Neutrophil (primary cell): ENCODE results near the gene XYLT1.

Experiments used
- H3K27ac ChIP-seq: fragments of 200-600 bp; sonication (generic); 2 replicates; pipeline ENCODE4 v1.5.1; 2016; ENCODE audit warnings: mild to moderate bottlenecking, moderate library complexity
- H3K27me3 ChIP-seq: fragments of 200-600 bp; sonication (generic); 2 replicates; pipeline ENCODE4 v1.6.0; 2016; ENCODE audit warnings: mild to moderate bottlenecking
- H3K36me3 ChIP-seq: fragments of 200-600 bp; sonication (generic); 2 replicates; pipeline ENCODE4 v1.5.1; 2017
- H3K4me1 ChIP-seq, 2 experiments: fragments of 200-600 bp in 1 of 2; sonication (generic) in 1 of 2; 1 replicate in 1 of 2; 2 replicates in 1 of 2; pipeline versions ENCODE4 v1.5.1 to v1.6.1; 2013 to 2016; ENCODE audit warnings: low read depth in 1 of 2, low read length in 1 of 2, mild to moderate bottlenecking in 1 of 2, moderate library complexity in 1 of 2; ENCODE audit not compliant: control insufficient read depth in 1 of 2, insufficient read depth in 1 of 2
- H3K4me3 ChIP-seq, 2 experiments: fragments of 200-600 bp in 1 of 2; sonication (generic) in 1 of 2; 1 replicate in 1 of 2; 2 replicates in 1 of 2; pipeline ENCODE4 v1.5.1; 2013 to 2016; ENCODE audit warnings: low read depth in 1 of 2, low read length in 1 of 2, mild to moderate bottlenecking in 1 of 2, moderate library complexity in 1 of 2
- H3K9me3 ChIP-seq: fragments of 200-600 bp; sonication (generic); 2 replicates; pipeline ENCODE4 v1.5.1; 2016
- TF ChIP-seq, protein P1 (sequence below): fragments of 200-600 bp; sonication (generic); IDR thresholded peaks from 2 replicates; pipeline ENCODE4 v1.5.1; 2016; ENCODE audit warnings: antibody characterized with exemption

XYLT1 gene

DNA sequence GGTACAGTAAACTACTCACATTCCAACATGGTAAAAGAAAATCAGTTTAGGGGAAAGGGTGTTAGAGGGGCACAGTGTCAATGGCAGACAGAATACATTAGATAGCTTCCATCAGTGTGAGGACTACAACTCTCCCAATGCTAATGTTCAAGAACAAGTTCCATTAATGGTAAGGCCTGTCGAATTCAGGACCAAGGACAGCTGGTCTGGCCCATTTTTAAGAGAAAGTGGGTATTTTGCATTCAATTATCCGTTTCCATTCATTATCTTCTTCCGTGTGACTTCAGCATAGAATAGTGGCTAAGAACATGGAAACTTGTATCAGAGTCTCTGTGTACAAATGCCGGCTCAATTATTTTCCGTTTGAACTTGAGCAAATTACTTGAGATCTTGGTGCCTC, 98.4 kb downstream of the XYLT1 start:
- TF ChIP-seq, protein P1, sequence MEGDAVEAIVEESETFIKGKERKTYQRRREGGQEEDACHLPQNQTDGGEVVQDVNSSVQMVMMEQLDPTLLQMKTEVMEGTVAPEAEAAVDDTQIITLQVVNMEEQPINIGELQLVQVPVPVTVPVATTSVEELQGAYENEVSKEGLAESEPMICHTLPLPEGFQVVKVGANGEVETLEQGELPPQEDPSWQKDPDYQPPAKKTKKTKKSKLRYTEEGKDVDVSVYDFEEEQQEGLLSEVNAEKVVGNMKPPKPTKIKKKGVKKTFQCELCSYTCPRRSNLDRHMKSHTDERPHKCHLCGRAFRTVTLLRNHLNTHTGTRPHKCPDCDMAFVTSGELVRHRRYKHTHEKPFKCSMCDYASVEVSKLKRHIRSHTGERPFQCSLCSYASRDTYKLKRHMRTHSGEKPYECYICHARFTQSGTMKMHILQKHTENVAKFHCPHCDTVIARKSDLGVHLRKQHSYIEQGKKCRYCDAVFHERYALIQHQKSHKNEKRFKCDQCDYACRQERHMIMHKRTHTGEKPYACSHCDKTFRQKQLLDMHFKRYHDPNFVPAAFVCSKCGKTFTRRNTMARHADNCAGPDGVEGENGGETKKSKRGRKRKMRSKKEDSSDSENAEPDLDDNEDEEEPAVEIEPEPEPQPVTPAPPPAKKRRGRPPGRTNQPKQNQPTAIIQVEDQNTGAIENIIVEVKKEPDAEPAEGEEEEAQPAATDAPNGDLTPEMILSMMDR: no peak
- peaks cover 44 to 61% of the 10 kb centered on the region in 2 experiments for H3K4me1 ChIP-seq

DNA sequence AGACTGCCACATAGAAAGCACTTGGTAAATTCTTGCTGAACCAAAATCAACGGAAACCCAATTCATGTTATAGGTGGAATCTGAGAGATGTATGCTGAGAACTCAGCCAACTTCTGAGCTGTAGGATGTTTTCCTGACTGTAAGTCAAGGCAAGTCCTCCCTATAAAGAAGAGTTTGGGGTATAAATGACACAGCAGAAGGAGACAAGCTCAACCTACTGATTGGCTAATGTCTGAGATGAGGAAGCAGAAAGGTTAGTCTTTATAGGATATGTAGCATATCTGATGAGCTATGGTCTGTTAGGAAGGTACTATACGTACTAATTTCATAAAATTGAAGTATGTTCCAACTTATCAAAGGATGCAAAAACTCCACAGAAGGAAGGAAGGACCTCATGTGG, 99.5 kb downstream of the XYLT1 start:
- peak overlapping the region; percentile 85 for H3K27ac ChIP-seq
- no peaks in the 10 kb centered on the region for H3K36me3 ChIP-seq
- no peak overlapping the region for H3K4me3 ChIP-seq
- no peaks in the 10 kb centered on the region for H3K9me3 ChIP-seq
- TF ChIP-seq, protein P1: no peak
- peaks cover 44 to 68% of the 10 kb centered on the region in 2 experiments for H3K4me1 ChIP-seq
- H3K27me3 ChIP-seq: no peaks in the 10 kb centered on the region

More for the DNA sequence above, 98.4 kb downstream of the XYLT1 start:
- H3K4me3 ChIP-seq: no peak overlapping the region
- no peaks in the 10 kb centered on the region for H3K27me3 ChIP-seq
- H3K9me3 ChIP-seq: no peaks in the 10 kb centered on the region
- peak overlapping the region; percentile 85 for H3K27ac ChIP-seq
- no peaks in the 10 kb centered on the region for H3K36me3 ChIP-seq

DNA sequence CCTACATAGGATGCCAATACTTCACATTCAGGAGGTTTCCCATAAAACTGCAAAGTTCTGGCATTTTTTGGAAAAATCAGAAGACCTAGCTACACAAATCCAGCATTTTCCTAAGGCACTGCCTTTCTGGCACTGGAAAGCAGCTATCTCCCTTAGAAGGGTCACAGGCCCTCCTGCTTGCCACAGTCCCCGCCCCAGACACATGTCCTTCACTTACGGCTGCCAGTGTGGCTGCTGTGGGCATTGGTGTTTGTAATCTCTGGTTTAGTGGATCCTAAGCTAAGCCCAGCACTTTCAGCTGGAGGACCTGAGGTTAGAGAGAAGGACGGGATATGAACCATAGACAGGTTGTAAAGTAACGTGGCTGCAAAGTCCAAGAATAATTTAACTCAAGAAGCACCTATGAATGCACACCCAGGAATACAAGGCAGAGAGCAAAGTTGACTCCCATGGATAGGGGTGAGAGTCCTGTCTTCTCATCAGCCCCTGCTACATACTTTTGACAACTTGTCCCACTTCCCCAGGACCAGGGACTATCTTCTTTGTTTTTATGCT, 100.0 kb downstream of the XYLT1 start:
- Histone ChIP-seq H3K4me1 (peaks cover 48 to 64% of the 10 kb centered on the region in 2 experiments), H3K36me3 (no peaks in the 10 kb centered on the region), H3K27ac (peak overlapping the region; percentile 85), H3K27me3 (no peaks in the 10 kb centered on the region), H3K4me3 (peak overlapping the region in 1 of 2 experiments; percentile 57), H3K9me3 (no peaks in the 10 kb centered on the region)
- TF ChIP-seq, protein P1: no peak

DNA sequence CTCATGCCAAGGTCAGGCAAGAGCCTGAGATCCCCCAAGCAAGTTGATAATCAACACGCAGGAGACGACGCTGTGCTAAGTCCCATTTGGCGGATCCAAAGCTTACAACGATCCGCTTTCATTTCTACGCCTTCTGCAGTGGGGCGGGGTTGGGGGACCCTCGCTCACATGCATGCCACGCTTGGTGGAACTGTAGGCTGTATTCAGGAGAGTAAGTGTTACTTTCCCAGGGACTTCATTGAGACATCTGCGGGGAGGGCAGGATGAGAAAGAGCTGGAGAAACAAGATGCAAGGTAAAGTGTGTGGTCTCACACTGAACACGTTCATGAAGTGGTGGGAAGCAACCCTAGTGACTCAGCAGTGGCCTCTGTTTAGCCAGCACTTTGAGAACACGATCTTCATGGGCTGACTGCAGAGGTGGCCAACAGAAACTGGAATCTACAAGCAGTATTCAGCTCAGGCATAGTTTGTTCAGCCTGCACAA, 100.5 kb downstream of the XYLT1 start:
- peak overlapping the region; percentile 57 to 60 for H3K4me3 ChIP-seq
- peaks cover 53 to 64% of the 10 kb centered on the region in 2 experiments for H3K4me1 ChIP-seq
- TF ChIP-seq, protein P1: no peak
- no peaks in the 10 kb centered on the region for H3K9me3 ChIP-seq
- H3K27me3 ChIP-seq: no peaks in the 10 kb centered on the region
- H3K27ac ChIP-seq: peak overlapping the region; percentile 85
- H3K36me3 ChIP-seq: no peaks in the 10 kb centered on the region

DNA sequence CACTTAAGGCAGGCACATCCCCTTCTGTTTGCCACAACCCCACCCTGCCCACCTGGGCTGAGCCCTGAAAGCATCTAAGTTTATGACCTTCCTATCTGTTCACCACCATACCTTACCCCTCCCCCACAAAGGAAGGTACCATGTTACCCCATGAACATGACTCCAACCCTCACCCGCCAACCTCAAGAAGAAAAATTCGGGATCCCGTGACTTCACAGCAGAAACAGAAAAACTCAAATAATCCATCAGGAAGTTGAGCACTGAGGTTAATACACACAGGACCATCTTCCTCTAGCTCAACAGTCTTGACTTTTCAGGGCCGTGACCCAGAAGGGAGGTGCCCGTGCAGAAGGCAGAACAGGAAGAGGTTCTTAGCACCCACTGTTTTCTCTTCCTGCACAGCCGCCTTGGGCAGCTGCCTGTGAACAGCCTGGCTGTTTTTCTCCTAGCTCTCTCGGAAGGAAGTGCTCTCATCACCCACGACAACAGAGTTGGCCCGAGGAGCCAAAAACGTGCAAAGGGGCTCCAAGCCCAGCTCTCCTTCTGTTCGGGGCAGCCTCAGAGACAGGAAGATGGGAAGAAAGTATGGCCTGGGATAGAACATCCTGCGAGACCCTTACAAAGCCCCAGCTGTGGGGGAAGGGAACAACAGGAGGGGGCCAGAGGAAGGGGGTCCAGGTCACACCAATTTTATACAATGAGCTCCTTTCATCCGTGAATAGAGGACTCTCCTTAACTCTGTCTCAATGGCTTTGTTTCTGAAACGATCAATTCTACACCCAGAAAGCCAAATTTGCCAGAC, 101.1 kb downstream of the XYLT1 start:
- Histone ChIP-seq H3K9me3 (no peaks in the 10 kb centered on the region), H3K4me1 (peaks cover 60 to 71% of the 10 kb centered on the region in 2 experiments), H3K36me3 (no peaks in the 10 kb centered on the region), H3K27me3 (no peaks in the 10 kb centered on the region), H3K27ac (peak overlapping the region; percentile 85), H3K4me3 (peak overlapping the region; percentile 57 to 60)
- TF ChIP-seq, protein P1: peak; percentile 22
